Neural progenitor cell (in vitro differentiated cells): ENCODE data around the gene PTPN23. TPM values are rescaled to one million over a fixed set of nuclear protein-coding genes. Genes with fewer than 3 reads are reported as not detected.

Experiments
- DNase-seq: peaks from one replicate; pipeline ENCODE4 v3.0.0-alpha.2; 2016; ENCODE audit warnings: low spot score
- H2AFZ ChIP-seq: fragments of 200-600 bp; sonication (generic); replicated peaks from 2 replicates; pipeline ENCODE4 v1.6.1; 2016; ENCODE audit warnings: antibody characterized with exemption
- H3F3A ChIP-seq: fragments of 200-600 bp; sonication (generic); 2 replicates; pipeline ENCODE4 v1.6.1; 2016; ENCODE audit warnings: antibody characterized with exemption, low read depth
- H3K27ac ChIP-seq: fragments of 200-600 bp; sonication (generic); 2 replicates; pipeline ENCODE4 v1.5.1; 2016; ENCODE audit warnings: mild to moderate bottlenecking
- H3K27me3 ChIP-seq: fragments of 200-600 bp; sonication (generic); 2 replicates; pipeline ENCODE4 v1.6.1; 2016; ENCODE audit warnings: mild to moderate bottlenecking, moderate library complexity
- H3K36me3 ChIP-seq: fragments of 200-600 bp; sonication (generic); 2 replicates; pipeline ENCODE4 v1.5.1; 2016
- H3K4me1 ChIP-seq: fragments of 200-600 bp; sonication (generic); 2 replicates; pipeline ENCODE4 v1.6.1; 2016; ENCODE audit warnings: mixed run types
- H3K4me2 ChIP-seq: fragments of 200-600 bp; sonication (generic); 2 replicates; pipeline ENCODE4 v1.6.1; 2016
- H3K4me3 ChIP-seq: fragments of 200-600 bp; sonication (generic); 2 replicates; pipeline ENCODE4 v1.5.1; 2016
- H3K79me2 ChIP-seq: fragments of 200-600 bp; sonication (generic); 2 replicates; pipeline ENCODE4 v1.6.1; 2016; ENCODE audit warnings: low read depth
- H3K9ac ChIP-seq: fragments of 200-600 bp; sonication (generic); 2 replicates; pipeline ENCODE4 v1.6.1; 2016
- H3K9me3 ChIP-seq: fragments of 200-600 bp; sonication (generic); 2 replicates; pipeline ENCODE4 v1.5.1; 2016; ENCODE audit warnings: low read depth
- H4K20me1 ChIP-seq: fragments of 200-600 bp; sonication (generic); 2 replicates; pipeline ENCODE4 v1.6.1; 2016; ENCODE audit warnings: low read depth
- H3K27ac Mint-ChIP-seq: 3 replicates; pipeline ENCODE4 v1.8.0; 2021; ENCODE audit warnings: mixed read lengths
- H3K27me3 Mint-ChIP-seq: 2 replicates; pipeline ENCODE4 v1.8.0; 2022; ENCODE audit warnings: low read depth, mild to moderate bottlenecking, inconsistent platforms, moderate library complexity, mixed read lengths; ENCODE audit not compliant: insufficient read depth
- H3K36me3 Mint-ChIP-seq: 3 replicates; pipeline ENCODE4 v1.8.0; 2021; ENCODE audit warnings: mixed read lengths
- H3K4me1 Mint-ChIP-seq: 3 replicates; pipeline ENCODE4 v1.8.0; 2021; ENCODE audit warnings: mixed read lengths
- H3K4me3 Mint-ChIP-seq: 3 replicates; pipeline ENCODE4 v1.8.0; 2021; ENCODE audit warnings: mild to moderate bottlenecking, moderate library complexity, mixed read lengths
- H3K9me3 Mint-ChIP-seq: 3 replicates; pipeline ENCODE4 v1.8.0; 2020; ENCODE audit warnings: mixed read lengths
- EZH2 ChIP-seq: fragments of 200-600 bp; sonication (generic); IDR thresholded peaks from 2 replicates; pipeline ENCODE4 v1.6.1; 2017; ENCODE audit warnings: antibody characterized with exemption, mild to moderate bottlenecking, moderate library complexity
- EZH2phosphoT487 ChIP-seq: fragments of 200-600 bp; sonication (generic); IDR thresholded peaks from 2 replicates; pipeline ENCODE4 v1.6.1; 2017; ENCODE audit warnings: antibody characterized with exemption
- total RNA-seq: library from RNA; depleted of rRNA; stranded (reverse); fragments of >200 nt; gene quantifications from 2 replicates; pipeline ENCODE4 v1.2.3, GENCODE V29; 2015; ENCODE audit warnings: low replicate concordance
- TF ChIP-seq, protein P1 (sequence below): fragments of 200-600 bp; sonication (generic); IDR thresholded peaks from 2 replicates; pipeline ENCODE4 v1.5.1; 2017; ENCODE audit warnings: antibody characterized with exemption, mild to moderate bottlenecking

PTPN23 gene
- total RNA-seq, 1 donor from 2014 or later: 3.4 TPM

DNA sequence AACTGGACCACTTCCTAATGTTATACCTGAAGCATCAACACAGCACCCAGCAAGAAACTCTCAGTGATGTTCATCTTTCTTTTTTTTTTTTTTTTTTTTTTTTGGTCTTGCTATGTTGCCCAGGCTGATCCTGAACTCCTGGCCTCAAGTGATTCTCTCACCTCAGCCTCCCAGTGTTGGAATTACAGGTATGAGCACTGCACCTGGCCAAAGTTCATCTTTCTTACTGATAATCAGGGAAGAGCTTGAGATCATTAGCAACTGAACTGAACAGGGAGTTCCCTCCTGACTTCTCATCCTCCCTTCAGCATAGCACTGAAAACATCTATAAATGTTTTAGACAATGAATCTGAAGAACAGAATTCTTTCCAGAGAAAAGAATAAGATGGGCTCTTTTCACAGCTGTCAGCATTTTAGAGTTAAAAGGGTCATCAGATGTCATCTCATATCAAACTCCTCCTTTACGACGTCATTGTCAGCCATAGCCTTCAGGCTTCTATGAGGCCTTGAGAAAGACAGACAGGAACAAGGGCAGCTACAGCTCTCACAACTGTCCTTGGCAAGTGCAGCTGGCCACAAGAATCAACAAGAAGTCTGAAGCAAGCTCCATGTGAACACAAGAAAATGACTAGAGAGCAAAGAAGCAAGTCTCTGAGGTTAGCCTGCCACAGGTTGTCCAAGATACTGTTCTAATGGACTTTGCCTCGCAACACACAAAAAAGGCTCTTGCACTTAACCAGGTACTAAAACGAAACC, 61.2 kb downstream of the PTPN23 start:
- no peak for DNase-seq
- Mint-ChIP-seq H3K36me3 (peaks cover 36% of the 10 kb centered on the region), H3K9me3 (peaks cover 5% of the 10 kb centered on the region), H3K27ac (no peak overlapping the region), H3K4me1 (peaks cover 4% of the 10 kb centered on the region), H3K4me3 (no peak overlapping the region), H3K27me3 (no peaks in the 10 kb centered on the region)
- Histone ChIP-seq H3K4me1 (no peaks in the 10 kb centered on the region), H3K79me2 (peaks cover 33% of the 10 kb centered on the region), H2AFZ (no peak overlapping the region), H3K27ac (no peak overlapping the region), H3K9ac (no peak overlapping the region), H4K20me1 (no peaks in the 10 kb centered on the region), H3K4me3 (no peak overlapping the region), H3F3A (peaks cover 3% of the 10 kb centered on the region), H3K4me2 (no peak overlapping the region), H3K36me3 (peaks cover 8% of the 10 kb centered on the region), H3K27me3 (no peaks in the 10 kb centered on the region), H3K9me3 (no peaks in the 10 kb centered on the region)
- TF ChIP-seq, protein P1, sequence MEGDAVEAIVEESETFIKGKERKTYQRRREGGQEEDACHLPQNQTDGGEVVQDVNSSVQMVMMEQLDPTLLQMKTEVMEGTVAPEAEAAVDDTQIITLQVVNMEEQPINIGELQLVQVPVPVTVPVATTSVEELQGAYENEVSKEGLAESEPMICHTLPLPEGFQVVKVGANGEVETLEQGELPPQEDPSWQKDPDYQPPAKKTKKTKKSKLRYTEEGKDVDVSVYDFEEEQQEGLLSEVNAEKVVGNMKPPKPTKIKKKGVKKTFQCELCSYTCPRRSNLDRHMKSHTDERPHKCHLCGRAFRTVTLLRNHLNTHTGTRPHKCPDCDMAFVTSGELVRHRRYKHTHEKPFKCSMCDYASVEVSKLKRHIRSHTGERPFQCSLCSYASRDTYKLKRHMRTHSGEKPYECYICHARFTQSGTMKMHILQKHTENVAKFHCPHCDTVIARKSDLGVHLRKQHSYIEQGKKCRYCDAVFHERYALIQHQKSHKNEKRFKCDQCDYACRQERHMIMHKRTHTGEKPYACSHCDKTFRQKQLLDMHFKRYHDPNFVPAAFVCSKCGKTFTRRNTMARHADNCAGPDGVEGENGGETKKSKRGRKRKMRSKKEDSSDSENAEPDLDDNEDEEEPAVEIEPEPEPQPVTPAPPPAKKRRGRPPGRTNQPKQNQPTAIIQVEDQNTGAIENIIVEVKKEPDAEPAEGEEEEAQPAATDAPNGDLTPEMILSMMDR: no peak
- no peak for TF ChIP-seq EZH2
- no peak for TF ChIP-seq EZH2phosphoT487

DNA sequence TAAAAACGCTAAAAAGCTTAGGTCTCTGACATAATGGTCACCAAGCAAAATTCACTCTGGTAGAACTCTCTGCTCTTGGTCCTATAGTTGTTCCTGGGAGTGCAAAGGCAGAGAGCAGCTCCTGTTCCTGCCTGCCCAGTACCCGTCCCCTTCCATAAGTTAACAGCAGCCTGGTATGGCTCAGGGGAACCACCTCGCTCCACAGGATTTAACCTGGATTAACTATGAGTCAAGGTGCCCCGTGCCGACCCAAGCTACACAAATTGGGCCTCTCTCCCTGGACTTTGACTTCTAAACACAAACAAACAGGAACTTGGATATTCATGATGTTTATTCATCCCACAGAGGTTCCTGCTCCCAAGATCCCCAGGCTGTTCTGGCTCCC, 62.8 kb downstream of the PTPN23 start:
- no peak for TF ChIP-seq EZH2phosphoT487
- no peak for TF ChIP-seq EZH2
- Histone ChIP-seq H3K27ac (no peak overlapping the region), H3K79me2 (peaks cover 40% of the 10 kb centered on the region), H3K4me2 (no peak overlapping the region), H3F3A (peaks cover 3% of the 10 kb centered on the region), H2AFZ (no peak overlapping the region), H3K4me1 (no peaks in the 10 kb centered on the region), H3K4me3 (no peak overlapping the region), H3K9me3 (no peaks in the 10 kb centered on the region), H3K9ac (no peak overlapping the region), H3K27me3 (no peaks in the 10 kb centered on the region), H3K36me3 (no peaks in the 10 kb centered on the region), H4K20me1 (no peaks in the 10 kb centered on the region)
- Mint-ChIP-seq H3K9me3 (peaks cover 15% of the 10 kb centered on the region), H3K36me3 (peaks cover 26% of the 10 kb centered on the region), H3K27me3 (no peaks in the 10 kb centered on the region), H3K4me3 (no peak overlapping the region), H3K27ac (peak overlapping the region; percentile 51), H3K4me1 (peaks cover 4% of the 10 kb centered on the region)
- DNase-seq: no peak

DNA sequence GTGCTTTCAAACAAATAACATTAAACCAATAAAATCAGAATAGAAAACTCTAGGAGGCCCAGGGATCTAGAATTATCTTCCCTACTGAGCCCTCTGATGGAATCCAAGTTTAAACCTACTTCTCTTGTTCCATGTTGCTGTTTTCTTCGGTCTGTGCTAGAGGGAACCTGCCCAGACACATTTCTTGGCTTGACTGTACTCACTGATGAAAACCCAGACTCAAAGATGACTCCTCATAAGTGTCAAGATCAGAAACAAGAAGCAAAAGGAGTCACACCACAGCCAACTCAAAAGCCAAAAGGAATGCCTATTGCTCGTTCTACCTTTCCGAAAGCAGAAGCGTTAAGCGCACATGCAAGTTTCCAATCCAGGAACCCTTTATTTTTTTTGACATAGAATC, 63.3 kb downstream of the PTPN23 start:
- no peak overlapping the region for H3K4me2 ChIP-seq
- H3K9me3 ChIP-seq: no peaks in the 10 kb centered on the region
- H3K4me3 ChIP-seq: no peak overlapping the region
- TF ChIP-seq EZH2phosphoT487 (no peak), EZH2 (no peak)
- TF ChIP-seq, protein P1: no peak
- H3K9ac ChIP-seq: no peak overlapping the region
- Mint-ChIP-seq H3K36me3 (peaks cover 23% of the 10 kb centered on the region), H3K9me3 (peaks cover 15% of the 10 kb centered on the region), H3K27ac (no peak overlapping the region), H3K4me1 (peaks cover 4% of the 10 kb centered on the region), H3K27me3 (no peaks in the 10 kb centered on the region), H3K4me3 (no peak overlapping the region)
- H3K79me2 ChIP-seq: peaks cover 43% of the 10 kb centered on the region
- H3K4me1 ChIP-seq: no peaks in the 10 kb centered on the region
- no peaks in the 10 kb centered on the region for H3K36me3 ChIP-seq
- peaks cover 3% of the 10 kb centered on the region for H3F3A ChIP-seq
- no peaks in the 10 kb centered on the region for H4K20me1 ChIP-seq
- no peak for DNase-seq
- no peak overlapping the region for H2AFZ ChIP-seq
- no peak overlapping the region for H3K27ac ChIP-seq
- H3K27me3 ChIP-seq: no peaks in the 10 kb centered on the region
